ENCODE data around the gene DPY19L1.
"Not testable (repeated sequence)": the region's sequence is repeated elsewhere in the genome, so short reads cannot be mapped to it uniquely, and the experiment has no call there.

DNA sequence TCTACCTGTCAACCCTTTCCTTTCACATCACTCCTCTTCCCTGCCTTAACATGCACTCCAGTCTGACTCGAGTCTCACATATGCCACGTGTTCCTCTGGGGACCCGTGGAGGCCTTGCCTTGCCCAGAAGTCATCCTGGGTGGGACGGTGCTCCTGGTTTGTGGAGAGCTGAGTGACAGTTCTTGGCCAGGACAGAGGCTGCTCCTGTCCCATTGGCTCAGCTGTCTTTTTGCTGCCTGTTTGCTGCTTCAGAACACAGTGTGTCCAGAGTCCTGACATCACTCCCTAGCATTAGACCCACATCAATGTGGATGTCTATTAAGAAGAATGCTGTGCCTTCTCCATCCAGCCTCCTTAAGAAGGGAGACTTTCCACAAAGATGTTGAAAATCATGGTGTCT lies 116.8 kb downstream of the DPY19L1 start:
- TF ChIP-seq, protein P1, sequence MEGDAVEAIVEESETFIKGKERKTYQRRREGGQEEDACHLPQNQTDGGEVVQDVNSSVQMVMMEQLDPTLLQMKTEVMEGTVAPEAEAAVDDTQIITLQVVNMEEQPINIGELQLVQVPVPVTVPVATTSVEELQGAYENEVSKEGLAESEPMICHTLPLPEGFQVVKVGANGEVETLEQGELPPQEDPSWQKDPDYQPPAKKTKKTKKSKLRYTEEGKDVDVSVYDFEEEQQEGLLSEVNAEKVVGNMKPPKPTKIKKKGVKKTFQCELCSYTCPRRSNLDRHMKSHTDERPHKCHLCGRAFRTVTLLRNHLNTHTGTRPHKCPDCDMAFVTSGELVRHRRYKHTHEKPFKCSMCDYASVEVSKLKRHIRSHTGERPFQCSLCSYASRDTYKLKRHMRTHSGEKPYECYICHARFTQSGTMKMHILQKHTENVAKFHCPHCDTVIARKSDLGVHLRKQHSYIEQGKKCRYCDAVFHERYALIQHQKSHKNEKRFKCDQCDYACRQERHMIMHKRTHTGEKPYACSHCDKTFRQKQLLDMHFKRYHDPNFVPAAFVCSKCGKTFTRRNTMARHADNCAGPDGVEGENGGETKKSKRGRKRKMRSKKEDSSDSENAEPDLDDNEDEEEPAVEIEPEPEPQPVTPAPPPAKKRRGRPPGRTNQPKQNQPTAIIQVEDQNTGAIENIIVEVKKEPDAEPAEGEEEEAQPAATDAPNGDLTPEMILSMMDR (IDR thresholded peaks at IDR 0.05), result not testable (repeated sequence)
- TF ChIP-seq EZH2 (IDR thresholded peaks at IDR 0.05), result not testable (repeated sequence)
